H1 (cell line): ENCODE measurements around the gene USP37.

Source experiments
- EP300 ChIP-seq, 2 experiments: IDR thresholded peaks; 1 replicate in 1 of 2; 2 replicates in 1 of 2; pipeline ENCODE4 v1.6.1; 2011 to 2012; ENCODE audit warnings: low read depth in 2 of 2, low read length in 2 of 2, mild to moderate bottlenecking in 2 of 2, borderline replicate concordance in 1 of 2, inconsistent platforms in 1 of 2, moderate library complexity in 1 of 2
- RAD21 ChIP-seq, 2 experiments: IDR thresholded peaks in 1 of 2; conservative IDR thresholded peaks in 1 of 2; 2 replicates each; pipeline ENCODE4 v1.6.1; 2011; ENCODE audit warnings: low read depth in 2 of 2, low read length in 2 of 2, improper control_type of control experiment in 1 of 2, inconsistent platforms in 1 of 2, mild to moderate bottlenecking in 1 of 2, moderate library complexity in 1 of 2
- TF ChIP-seq, protein P1 (sequence below), 3 experiments: IDR thresholded peaks; 1 replicate in 2 of 3; 2 replicates in 1 of 3; pipeline versions ENCODE4 v1.5.1 to v1.6.1; 2011; ENCODE audit warnings: low read length in 3 of 3, mild to moderate bottlenecking in 3 of 3, inconsistent platforms in 2 of 3, low read depth in 1 of 3, moderate library complexity in 1 of 3; ENCODE audit not compliant: insufficient read depth in 1 of 3; ENCODE audit errors: control extremely low read depth in 1 of 3

DNA sequence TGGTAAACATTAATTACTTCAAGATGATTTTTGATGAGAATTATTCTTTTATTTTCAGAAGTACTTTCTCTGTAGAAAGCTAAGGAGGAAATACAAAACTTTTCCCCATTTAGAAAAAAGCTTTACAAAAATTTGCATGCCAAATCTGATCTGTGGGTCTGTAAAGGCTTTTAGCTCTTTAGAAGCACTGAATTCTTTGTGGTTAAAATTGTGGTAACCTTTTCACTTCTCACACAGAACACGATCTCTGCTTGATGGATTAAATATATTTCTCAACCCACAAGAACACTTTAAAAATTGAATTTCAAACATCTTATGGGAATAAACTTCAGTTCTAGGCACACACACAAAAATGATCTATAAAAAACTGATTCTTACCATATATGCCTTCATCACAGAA, 85.5 kb downstream of the USP37 start:
- TF ChIP-seq RAD21 (IDR thresholded peaks at IDR 0.05 in 1 of 2, conservative IDR thresholded peaks at IDR 0.05 in 1 of 2; ENCODE audit: low read depth in 2 of 2, low read length in 2 of 2) = no peak
- no peak for TF ChIP-seq EP300 (IDR thresholded peaks at IDR 0.05; ENCODE audit: borderline replicate concordance in 1 of 2, low read depth in 2 of 2, low read length in 2 of 2)
- TF ChIP-seq, protein P1, sequence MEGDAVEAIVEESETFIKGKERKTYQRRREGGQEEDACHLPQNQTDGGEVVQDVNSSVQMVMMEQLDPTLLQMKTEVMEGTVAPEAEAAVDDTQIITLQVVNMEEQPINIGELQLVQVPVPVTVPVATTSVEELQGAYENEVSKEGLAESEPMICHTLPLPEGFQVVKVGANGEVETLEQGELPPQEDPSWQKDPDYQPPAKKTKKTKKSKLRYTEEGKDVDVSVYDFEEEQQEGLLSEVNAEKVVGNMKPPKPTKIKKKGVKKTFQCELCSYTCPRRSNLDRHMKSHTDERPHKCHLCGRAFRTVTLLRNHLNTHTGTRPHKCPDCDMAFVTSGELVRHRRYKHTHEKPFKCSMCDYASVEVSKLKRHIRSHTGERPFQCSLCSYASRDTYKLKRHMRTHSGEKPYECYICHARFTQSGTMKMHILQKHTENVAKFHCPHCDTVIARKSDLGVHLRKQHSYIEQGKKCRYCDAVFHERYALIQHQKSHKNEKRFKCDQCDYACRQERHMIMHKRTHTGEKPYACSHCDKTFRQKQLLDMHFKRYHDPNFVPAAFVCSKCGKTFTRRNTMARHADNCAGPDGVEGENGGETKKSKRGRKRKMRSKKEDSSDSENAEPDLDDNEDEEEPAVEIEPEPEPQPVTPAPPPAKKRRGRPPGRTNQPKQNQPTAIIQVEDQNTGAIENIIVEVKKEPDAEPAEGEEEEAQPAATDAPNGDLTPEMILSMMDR (IDR thresholded peaks at IDR 0.05; ENCODE audit: control extremely low read depth in 1 of 3, insufficient read depth in 1 of 3, low read depth in 1 of 3, low read length in 3 of 3) = no peak
